Breast epithelium (tissue), 3 donors: ENCODE results near the gene ATP8B4.

Experiments
- POLR2A ChIP-seq: fragments of 450-650 bp; IDR thresholded peaks from one replicate; pipeline ENCODE4 v1.6.1; 2016; ENCODE audit warnings: antibody characterized with exemption, mild to moderate bottlenecking, moderate library complexity
- TF ChIP-seq, protein P1 (sequence below), 3 donors: fragments of 450-650 bp; IDR thresholded peaks; one replicate each; pipeline ENCODE4 v1.5.1; 2016 to 2017; ENCODE audit warnings: antibody characterized with exemption in 3 of 3, mild to moderate bottlenecking in 3 of 3, moderate library complexity in 3 of 3

DNA sequence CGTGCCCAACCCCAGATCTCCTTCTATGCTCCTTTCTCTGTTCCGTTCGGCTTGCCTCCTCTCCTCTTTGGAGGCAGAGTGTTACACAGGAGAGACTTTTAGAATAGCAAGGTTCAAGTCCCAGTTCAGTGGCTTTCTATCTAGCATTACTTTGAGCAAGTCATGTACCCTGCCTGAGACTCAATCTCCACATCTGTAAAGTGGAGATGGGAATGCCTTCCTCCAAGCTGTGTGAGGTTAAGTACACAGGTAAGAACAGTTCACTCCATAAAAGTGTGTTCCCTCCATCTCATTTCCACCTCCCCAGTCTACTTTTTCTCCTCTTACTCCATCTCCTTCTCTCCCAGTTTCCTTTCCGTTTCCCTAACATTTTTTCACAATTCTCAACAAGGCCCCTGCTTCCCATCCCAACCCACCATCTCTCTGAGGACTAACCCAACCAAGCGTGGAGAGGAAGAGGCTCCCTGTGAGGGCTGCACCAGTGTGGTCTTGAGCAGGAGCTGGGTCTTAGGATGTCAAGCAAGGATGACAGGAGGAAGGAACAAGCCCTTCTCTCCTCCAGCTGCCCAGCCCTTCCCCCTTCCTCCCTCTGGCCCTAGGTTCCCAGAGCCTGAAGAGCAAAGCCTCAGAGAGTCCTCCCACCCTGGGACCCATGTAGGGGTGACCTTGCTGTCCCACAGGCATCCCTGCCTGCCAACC is 6.4 kb downstream of the ATP8B4 start:
- TF ChIP-seq, protein P1, sequence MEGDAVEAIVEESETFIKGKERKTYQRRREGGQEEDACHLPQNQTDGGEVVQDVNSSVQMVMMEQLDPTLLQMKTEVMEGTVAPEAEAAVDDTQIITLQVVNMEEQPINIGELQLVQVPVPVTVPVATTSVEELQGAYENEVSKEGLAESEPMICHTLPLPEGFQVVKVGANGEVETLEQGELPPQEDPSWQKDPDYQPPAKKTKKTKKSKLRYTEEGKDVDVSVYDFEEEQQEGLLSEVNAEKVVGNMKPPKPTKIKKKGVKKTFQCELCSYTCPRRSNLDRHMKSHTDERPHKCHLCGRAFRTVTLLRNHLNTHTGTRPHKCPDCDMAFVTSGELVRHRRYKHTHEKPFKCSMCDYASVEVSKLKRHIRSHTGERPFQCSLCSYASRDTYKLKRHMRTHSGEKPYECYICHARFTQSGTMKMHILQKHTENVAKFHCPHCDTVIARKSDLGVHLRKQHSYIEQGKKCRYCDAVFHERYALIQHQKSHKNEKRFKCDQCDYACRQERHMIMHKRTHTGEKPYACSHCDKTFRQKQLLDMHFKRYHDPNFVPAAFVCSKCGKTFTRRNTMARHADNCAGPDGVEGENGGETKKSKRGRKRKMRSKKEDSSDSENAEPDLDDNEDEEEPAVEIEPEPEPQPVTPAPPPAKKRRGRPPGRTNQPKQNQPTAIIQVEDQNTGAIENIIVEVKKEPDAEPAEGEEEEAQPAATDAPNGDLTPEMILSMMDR (IDR thresholded peaks at IDR 0.05) = no peak
- TF ChIP-seq POLR2A = no peak
